Lower leg skin (tissue), 3 donors: ENCODE data around the gene PRIM2.

Experiments used
- POLR2A ChIP-seq, 2 donors: fragments of 450-650 bp; IDR thresholded peaks; one replicate each; pipeline ENCODE4 v1.6.1; 2016 to 2017; ENCODE audit warnings: antibody characterized with exemption in 2 of 2, mild to moderate bottlenecking in 1 of 2, moderate library complexity in 1 of 2
- TF ChIP-seq, protein P1 (sequence below), 3 donors: fragments of 450-650 bp; IDR thresholded peaks; one replicate each; pipeline ENCODE4 v1.5.1; 2016; ENCODE audit warnings: antibody characterized with exemption in 3 of 3, mild to moderate bottlenecking in 3 of 3, moderate library complexity in 2 of 3

DNA sequence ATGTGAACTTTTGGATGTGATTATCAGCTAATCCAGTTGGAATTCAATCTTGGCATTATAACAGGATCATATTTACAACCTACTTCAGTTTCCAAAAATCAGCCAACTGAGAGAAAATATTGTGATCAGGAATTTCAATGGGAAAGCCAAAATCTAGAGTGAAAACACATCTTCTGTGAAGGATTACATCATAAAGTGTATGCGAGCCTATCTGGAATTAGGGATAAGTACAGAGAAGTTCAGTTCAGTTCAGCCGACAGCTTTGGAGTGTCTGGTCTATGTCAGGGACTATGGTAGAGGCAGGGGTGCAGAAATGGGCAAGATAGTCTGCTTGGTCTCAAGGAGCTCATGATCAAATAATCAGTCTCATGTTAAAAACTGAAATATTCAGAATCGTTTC is 12.3 kb upstream of the PRIM2 start:
- TF ChIP-seq, protein P1, sequence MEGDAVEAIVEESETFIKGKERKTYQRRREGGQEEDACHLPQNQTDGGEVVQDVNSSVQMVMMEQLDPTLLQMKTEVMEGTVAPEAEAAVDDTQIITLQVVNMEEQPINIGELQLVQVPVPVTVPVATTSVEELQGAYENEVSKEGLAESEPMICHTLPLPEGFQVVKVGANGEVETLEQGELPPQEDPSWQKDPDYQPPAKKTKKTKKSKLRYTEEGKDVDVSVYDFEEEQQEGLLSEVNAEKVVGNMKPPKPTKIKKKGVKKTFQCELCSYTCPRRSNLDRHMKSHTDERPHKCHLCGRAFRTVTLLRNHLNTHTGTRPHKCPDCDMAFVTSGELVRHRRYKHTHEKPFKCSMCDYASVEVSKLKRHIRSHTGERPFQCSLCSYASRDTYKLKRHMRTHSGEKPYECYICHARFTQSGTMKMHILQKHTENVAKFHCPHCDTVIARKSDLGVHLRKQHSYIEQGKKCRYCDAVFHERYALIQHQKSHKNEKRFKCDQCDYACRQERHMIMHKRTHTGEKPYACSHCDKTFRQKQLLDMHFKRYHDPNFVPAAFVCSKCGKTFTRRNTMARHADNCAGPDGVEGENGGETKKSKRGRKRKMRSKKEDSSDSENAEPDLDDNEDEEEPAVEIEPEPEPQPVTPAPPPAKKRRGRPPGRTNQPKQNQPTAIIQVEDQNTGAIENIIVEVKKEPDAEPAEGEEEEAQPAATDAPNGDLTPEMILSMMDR (IDR thresholded peaks at IDR 0.05) = no peak
- no peak for TF ChIP-seq POLR2A (IDR thresholded peaks at IDR 0.05)
